ENCODE measurements around the gene COBLL1.

- no peak for TF ChIP-seq CTCF (IDR thresholded peaks at IDR 0.05)
- no peak for TF ChIP-seq POLR2A (IDR thresholded peaks at IDR 0.05)
- no peak for TF ChIP-seq POLR2AphosphoS5 (IDR thresholded peaks at IDR 0.05)
- no peak for TF ChIP-seq EP300 (IDR thresholded peaks at IDR 0.05)
Measured at GRCh38 chr2:164794016-164794415, 47.6 kb downstream of the COBLL1 start.
